Stomach smooth muscle (tissue), 2 donors: ENCODE data around the gene CC2D1A.

Source experiments
- H3K27ac ChIP-seq: one replicate; pipeline ENCODE4 v1.7.0; 2013; ENCODE audit warnings: mild to moderate bottlenecking, low read length, inconsistent platforms
- H3K27me3 ChIP-seq, 2 donors: one replicate each; pipeline ENCODE4 v1.7.0; 2013; ENCODE audit warnings: low read length in 2 of 2; ENCODE audit not compliant: insufficient read depth in 2 of 2, control insufficient read depth in 1 of 2
- H3K36me3 ChIP-seq, 2 donors: one replicate each; pipeline ENCODE4 v1.7.0; 2013; ENCODE audit warnings: low read length in 2 of 2; ENCODE audit not compliant: control insufficient read depth in 2 of 2, insufficient read depth in 2 of 2
- H3K4me1 ChIP-seq: one replicate; pipeline ENCODE4 v1.7.0; 2013; ENCODE audit warnings: low read length; ENCODE audit not compliant: control insufficient read depth, insufficient read depth
- H3K4me3 ChIP-seq, 2 donors: one replicate each; pipeline ENCODE4 v1.7.0; 2013; ENCODE audit warnings: low read length in 2 of 2
- H3K9ac ChIP-seq, 2 donors: one replicate each; pipeline ENCODE4 v1.7.0; 2013; ENCODE audit warnings: low read length in 2 of 2, mild to moderate bottlenecking in 1 of 2
- H3K9me3 ChIP-seq, 2 donors: one replicate each; pipeline ENCODE4 v1.7.0; 2013; ENCODE audit warnings: low read length in 2 of 2; ENCODE audit not compliant: control insufficient read depth in 2 of 2
- donor health status: healthy.
- donor health status: Pancreatic carcinoma.

The CC2D1A gene

GRCh38 chr19:13880059-13881043 lies 25.6 kb upstream of the CC2D1A start:
- Histone ChIP-seq H3K36me3 (no peaks in the 10 kb centered on the region), H3K4me3 (peak overlapping the region; percentile 44 to 66), H3K9me3 (no peaks in the 10 kb centered on the region), H3K4me1 (peaks cover 18% of the 10 kb centered on the region), H3K27ac (peak overlapping the region; percentile 66), H3K27me3 (no peaks in the 10 kb centered on the region), H3K9ac (peak overlapping the region; percentile 52 to 71)

GRCh38 chr19:13881251-13881691 lies 24.7 kb upstream of the CC2D1A start:
- H3K36me3 ChIP-seq = no peaks in the 10 kb centered on the region
- H3K9me3 ChIP-seq = no peaks in the 10 kb centered on the region
- peaks cover 18% of the 10 kb centered on the region for H3K4me1 ChIP-seq
- H3K27ac ChIP-seq = no peak overlapping the region
- H3K27me3 ChIP-seq = no peaks in the 10 kb centered on the region
- no peak overlapping the region for H3K9ac ChIP-seq
- no peak overlapping the region for H3K4me3 ChIP-seq

GRCh38 chr19:13881692-13882418 lies 24.1 kb upstream of the CC2D1A start:
- H3K4me1 ChIP-seq = peaks cover 18% of the 10 kb centered on the region
- H3K27me3 ChIP-seq = no peaks in the 10 kb centered on the region
- H3K9me3 ChIP-seq = no peaks in the 10 kb centered on the region
- H3K4me3 ChIP-seq = no peak overlapping the region
- H3K9ac ChIP-seq = peak overlapping the region in 1 of 2 donors; percentile 15
- H3K27ac ChIP-seq = no peak overlapping the region
- no peaks in the 10 kb centered on the region for H3K36me3 ChIP-seq

- Histone ChIP-seq H3K9ac (peak overlapping the region in 1 of 2 donors; percentile 15), H3K27ac (no peak overlapping the region)
These were observed 23.6 kb upstream of the CC2D1A start for GRCh38 chr19:13882419-13882795.

GRCh38 chr19:13882836-13883235 lies 23.2 kb upstream of the CC2D1A start:
- Histone ChIP-seq H3K9ac (no peak overlapping the region), H3K27ac (no peak overlapping the region), H3K4me1 (peaks cover 18% of the 10 kb centered on the region), H3K9me3 (no peaks in the 10 kb centered on the region), H3K4me3 (no peak overlapping the region), H3K27me3 (no peaks in the 10 kb centered on the region), H3K36me3 (no peaks in the 10 kb centered on the region)

More at GRCh38 chr19:13882419-13882795, 23.6 kb upstream of the CC2D1A start:
- Histone ChIP-seq H3K9me3 (no peaks in the 10 kb centered on the region), H3K4me1 (peaks cover 18% of the 10 kb centered on the region), H3K27me3 (no peaks in the 10 kb centered on the region), H3K36me3 (no peaks in the 10 kb centered on the region), H3K4me3 (no peak overlapping the region)

GRCh38 chr19:13883516-13884064 lies 22.4 kb upstream of the CC2D1A start:
- H3K4me1 ChIP-seq = peaks cover 18% of the 10 kb centered on the region
- H3K27ac ChIP-seq = no peak overlapping the region
- H3K9ac ChIP-seq = no peak overlapping the region
- H3K27me3 ChIP-seq = no peaks in the 10 kb centered on the region
- no peaks in the 10 kb centered on the region for H3K36me3 ChIP-seq
- H3K4me3 ChIP-seq = no peak overlapping the region
- H3K9me3 ChIP-seq = no peaks in the 10 kb centered on the region

- no peak overlapping the region for H3K27ac ChIP-seq
- no peak overlapping the region for H3K4me3 ChIP-seq
- peaks cover 9% of the 10 kb centered on the region for H3K4me1 ChIP-seq
- H3K9ac ChIP-seq = no peak overlapping the region
- H3K27me3 ChIP-seq = no peaks in the 10 kb centered on the region
- no peaks in the 10 kb centered on the region for H3K36me3 ChIP-seq
- H3K9me3 ChIP-seq = no peaks in the 10 kb centered on the region
These were observed 21.0 kb upstream of the CC2D1A start for GRCh38 chr19:13884726-13885591.

GRCh38 chr19:13885826-13886365 lies 20.1 kb upstream of the CC2D1A start:
- H3K9ac ChIP-seq = no peak overlapping the region
- H3K27ac ChIP-seq = no peak overlapping the region
- H3K36me3 ChIP-seq = no peaks in the 10 kb centered on the region
- H3K27me3 ChIP-seq = no peaks in the 10 kb centered on the region
- H3K4me3 ChIP-seq = no peak overlapping the region
- no peaks in the 10 kb centered on the region for H3K9me3 ChIP-seq
- H3K4me1 ChIP-seq = peaks cover under 1% of the 10 kb centered on the region

- Histone ChIP-seq H3K9ac (no peak overlapping the region), H3K4me1 (no peaks in the 10 kb centered on the region), H3K27ac (no peak overlapping the region)
These were observed 19.0 kb upstream of the CC2D1A start for GRCh38 chr19:13887018-13887436.

GRCh38 chr19:13887517-13887916 lies 18.5 kb upstream of the CC2D1A start:
- Histone ChIP-seq H3K27ac (no peak overlapping the region), H3K9ac (no peak overlapping the region), H3K27me3 (no peaks in the 10 kb centered on the region), H3K4me3 (no peak overlapping the region), H3K9me3 (no peaks in the 10 kb centered on the region), H3K4me1 (no peaks in the 10 kb centered on the region), H3K36me3 (no peaks in the 10 kb centered on the region)

More at GRCh38 chr19:13887018-13887436, 19.0 kb upstream of the CC2D1A start:
- Histone ChIP-seq H3K36me3 (no peaks in the 10 kb centered on the region), H3K27me3 (no peaks in the 10 kb centered on the region), H3K9me3 (no peaks in the 10 kb centered on the region), H3K4me3 (no peak overlapping the region)
